HEK293 (cell line): Measurements from ENCODE around the gene METTL6.

Source experiments
- HOXA7 ChIP-seq: sonication (generic); formaldehyde crosslinking; IDR thresholded peaks from 2 replicates; pipeline ENCODE4 v1.8.1; 2022; ENCODE audit warnings: missing genetic modification reagents, borderline replicate concordance
- TRIM28 ChIP-seq: IDR thresholded peaks from 2 replicates; pipeline ENCODE4 v1.6.1; 2011; ENCODE audit warnings: low read length, control low read depth, borderline replicate concordance
- ZBTB1 ChIP-seq: fragments of 450-650 bp; formaldehyde crosslinking; IDR thresholded peaks from 2 replicates; pipeline ENCODE4 v1.5.1; 2016; ENCODE audit warnings: missing biosample characterization, missing genetic modification characterization
- ZBTB21 ChIP-seq: fragments of 450-650 bp; formaldehyde crosslinking; IDR thresholded peaks from 2 replicates; pipeline ENCODE4 v1.5.1; 2017; ENCODE audit warnings: missing biosample characterization, missing genetic modification characterization
- ZNF112 ChIP-seq: fragments of 450-650 bp; formaldehyde crosslinking; IDR thresholded peaks from 2 replicates; pipeline ENCODE4 v1.5.0; 2017; ENCODE audit warnings: missing biosample characterization, missing genetic modification characterization
- ZNF324 ChIP-seq: fragments of 450-650 bp; formaldehyde crosslinking; IDR thresholded peaks from 2 replicates; pipeline ENCODE4 v1.5.1; 2016; ENCODE audit warnings: missing biosample characterization, missing genetic modification characterization
- ZNF423 ChIP-seq: fragments of 450-650 bp; formaldehyde crosslinking; IDR thresholded peaks from 2 replicates; pipeline ENCODE4 v1.5.1; 2016; ENCODE audit warnings: missing biosample characterization, missing genetic modification characterization
- ZNF558 ChIP-seq: fragments of 450-650 bp; formaldehyde crosslinking; IDR thresholded peaks from 2 replicates; pipeline ENCODE4 v1.5.1; 2016; ENCODE audit warnings: missing biosample characterization, missing genetic modification characterization
- ZNF610 ChIP-seq: fragments of 450-650 bp; formaldehyde crosslinking; IDR thresholded peaks from 2 replicates; pipeline ENCODE4 v1.5.1; 2016; ENCODE audit warnings: missing biosample characterization, missing genetic modification characterization, borderline replicate concordance
- ZNF747 ChIP-seq: fragments of 450-650 bp; formaldehyde crosslinking; IDR thresholded peaks from 2 replicates; pipeline ENCODE4 v1.5.1; 2016; ENCODE audit warnings: missing biosample characterization, missing genetic modification characterization
- TF ChIP-seq, protein P1 (sequence below): sonication (generic); formaldehyde crosslinking; IDR thresholded peaks from 2 replicates; pipeline ENCODE4 v1.8.1; 2022; ENCODE audit warnings: mild to moderate bottlenecking, moderate library complexity, missing genetic modification reagents
- TF ChIP-seq, protein P2 (sequence below): fragments of 450-650 bp; formaldehyde crosslinking; IDR thresholded peaks from 2 replicates; pipeline ENCODE4 v1.5.1; 2016; ENCODE audit warnings: missing biosample characterization, missing genetic modification characterization
- TF ChIP-seq, protein P3 (sequence below): fragments of 450-650 bp; formaldehyde crosslinking; IDR thresholded peaks from 2 replicates; pipeline ENCODE4 v1.5.1; 2016; ENCODE audit warnings: missing biosample characterization, missing genetic modification characterization

DNA sequence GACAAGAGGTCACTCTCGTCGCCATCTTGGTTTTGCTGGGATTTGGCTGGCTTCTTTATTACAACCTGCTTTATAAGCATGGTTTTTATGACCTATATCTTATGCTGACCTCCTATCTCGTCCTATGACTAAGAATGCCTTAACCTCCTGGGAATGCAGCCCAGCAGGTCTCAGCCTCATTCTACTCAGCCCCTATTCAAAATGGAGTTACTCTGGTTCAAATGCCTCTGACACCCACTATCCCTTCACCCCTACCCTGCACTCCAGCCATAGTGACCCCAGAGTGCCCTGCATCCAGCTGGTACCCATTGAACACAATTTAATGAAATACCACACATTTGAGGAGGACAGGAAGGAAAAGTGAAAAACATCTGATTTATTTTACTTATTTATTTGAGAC lies 23.4 kb downstream of the METTL6 start:
- TF ChIP-seq, protein P1, sequence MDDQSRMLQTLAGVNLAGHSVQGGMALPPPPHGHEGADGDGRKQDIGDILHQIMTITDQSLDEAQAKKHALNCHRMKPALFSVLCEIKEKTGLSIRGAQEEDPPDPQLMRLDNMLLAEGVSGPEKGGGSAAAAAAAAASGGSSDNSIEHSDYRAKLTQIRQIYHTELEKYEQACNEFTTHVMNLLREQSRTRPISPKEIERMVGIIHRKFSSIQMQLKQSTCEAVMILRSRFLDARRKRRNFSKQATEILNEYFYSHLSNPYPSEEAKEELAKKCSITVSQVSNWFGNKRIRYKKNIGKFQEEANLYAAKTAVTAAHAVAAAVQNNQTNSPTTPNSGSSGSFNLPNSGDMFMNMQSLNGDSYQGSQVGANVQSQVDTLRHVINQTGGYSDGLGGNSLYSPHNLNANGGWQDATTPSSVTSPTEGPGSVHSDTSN (CRISPR knock-in tag) = no peak
- TF ChIP-seq, protein P2, sequence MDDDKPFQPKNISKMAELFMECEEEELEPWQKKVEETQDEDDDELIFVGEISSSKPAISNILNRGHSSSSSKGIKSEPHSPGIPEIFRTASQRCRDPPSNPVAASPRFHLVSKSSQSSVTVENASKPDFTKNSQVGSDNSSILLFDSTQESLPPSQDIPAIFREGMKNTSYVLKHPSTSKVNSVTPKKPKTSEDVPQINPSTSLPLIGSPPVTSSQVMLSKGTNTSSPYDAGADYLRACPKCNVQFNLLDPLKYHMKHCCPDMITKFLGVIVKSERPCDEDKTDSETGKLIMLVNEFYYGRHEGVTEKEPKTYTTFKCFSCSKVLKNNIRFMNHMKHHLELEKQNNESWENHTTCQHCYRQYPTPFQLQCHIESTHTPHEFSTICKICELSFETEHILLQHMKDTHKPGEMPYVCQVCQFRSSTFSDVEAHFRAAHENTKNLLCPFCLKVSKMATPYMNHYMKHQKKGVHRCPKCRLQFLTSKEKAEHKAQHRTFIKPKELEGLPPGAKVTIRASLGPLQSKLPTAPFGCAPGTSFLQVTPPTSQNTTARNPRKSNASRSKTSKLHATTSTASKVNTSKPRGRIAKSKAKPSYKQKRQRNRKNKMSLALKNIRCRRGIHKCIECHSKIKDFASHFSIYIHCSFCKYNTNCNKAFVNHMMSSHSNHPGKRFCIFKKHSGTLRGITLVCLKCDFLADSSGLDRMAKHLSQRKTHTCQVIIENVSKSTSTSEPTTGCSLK = no peak
- TF ChIP-seq ZNF423 (tag by site-specific recombination) (no peak), ZNF324 (no peak), ZNF112 (tag by site-specific recombination) (no peak), HOXA7 (CRISPR knock-in tag) (no peak), ZNF610 (tag by site-specific recombination) (no peak), ZNF558 (tag by site-specific recombination) (no peak), ZBTB21 (tag by site-specific recombination) (no peak), TRIM28 (no peak), ZNF747 (tag by site-specific recombination) (no peak), ZBTB1 (no peak)
- TF ChIP-seq, protein P3, sequence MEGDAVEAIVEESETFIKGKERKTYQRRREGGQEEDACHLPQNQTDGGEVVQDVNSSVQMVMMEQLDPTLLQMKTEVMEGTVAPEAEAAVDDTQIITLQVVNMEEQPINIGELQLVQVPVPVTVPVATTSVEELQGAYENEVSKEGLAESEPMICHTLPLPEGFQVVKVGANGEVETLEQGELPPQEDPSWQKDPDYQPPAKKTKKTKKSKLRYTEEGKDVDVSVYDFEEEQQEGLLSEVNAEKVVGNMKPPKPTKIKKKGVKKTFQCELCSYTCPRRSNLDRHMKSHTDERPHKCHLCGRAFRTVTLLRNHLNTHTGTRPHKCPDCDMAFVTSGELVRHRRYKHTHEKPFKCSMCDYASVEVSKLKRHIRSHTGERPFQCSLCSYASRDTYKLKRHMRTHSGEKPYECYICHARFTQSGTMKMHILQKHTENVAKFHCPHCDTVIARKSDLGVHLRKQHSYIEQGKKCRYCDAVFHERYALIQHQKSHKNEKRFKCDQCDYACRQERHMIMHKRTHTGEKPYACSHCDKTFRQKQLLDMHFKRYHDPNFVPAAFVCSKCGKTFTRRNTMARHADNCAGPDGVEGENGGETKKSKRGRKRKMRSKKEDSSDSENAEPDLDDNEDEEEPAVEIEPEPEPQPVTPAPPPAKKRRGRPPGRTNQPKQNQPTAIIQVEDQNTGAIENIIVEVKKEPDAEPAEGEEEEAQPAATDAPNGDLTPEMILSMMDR (tag by site-specific recombination) = no peak
